IMR-90 (cell line): ENCODE data around the gene NOXO1. TPM values are rescaled to one million over a fixed set of nuclear protein-coding genes. Genes with fewer than 3 reads are reported as not detected.

Experiments used
- ATAC-seq: fragments of 200-7000 bp; cut with Tn5 transposase; 2 replicates; pipeline ENCODE4 v1.9.1; 2020; ENCODE audit warnings: low read depth, mild to moderate bottlenecking, moderate library complexity
- BruUV-seq: library from RNA; stranded (reverse); fragments of 400-500 nt; replicated peaks from 2 replicates; lab custom pipeline; 2021; lab: Mats Ljungman, UMichigan
- CTCF ChIA-PET: fragments of 300-600 bp; formaldehyde crosslinking; extraction: SDS; loops from one replicate; lab custom pipeline; 2021; ENCODE audit warnings: antibody characterized with exemption; lab: Yijun Ruan, JAX
- POLR2A ChIA-PET: fragments of 300-600 bp; sonication (Branson Sonifier 250); formaldehyde crosslinking; loops from one replicate; lab custom pipeline; 2022; ENCODE audit warnings: antibody characterized with exemption; ENCODE audit not compliant: unreplicated experiment; lab: Charles Lee
- DNase-seq: peaks from one replicate; pipeline ENCODE4 v3.0.0; 2013
- H2AFZ ChIP-seq: replicated peaks from 2 replicates; pipeline ENCODE3; 2013; ENCODE audit warnings: low read length, mild to moderate bottlenecking; ENCODE audit not compliant: poor library complexity
- H2AK5ac ChIP-seq: 2 replicates; pipeline ENCODE4 v1.6.1; 2013; ENCODE audit warnings: low read depth, low read length, inconsistent platforms
- H2AK9ac ChIP-seq: replicated peaks from 2 replicates; pipeline ENCODE3; 2013; ENCODE audit warnings: mild to moderate bottlenecking, low read depth, low read length, moderate library complexity; ENCODE audit not compliant: poor library complexity
- H2BK120ac ChIP-seq: 2 replicates; pipeline ENCODE4 v1.6.1; 2013; ENCODE audit warnings: low read depth, low read length, inconsistent platforms
- H2BK15ac ChIP-seq: 3 replicates; pipeline ENCODE4 v1.6.1; 2013; ENCODE audit warnings: low read depth, low read length, inconsistent platforms
- H2BK20ac ChIP-seq: 2 replicates; pipeline ENCODE4 v1.6.1; 2013; ENCODE audit warnings: low read depth, mild to moderate bottlenecking, inconsistent platforms, low read length, moderate library complexity
- H2BK5ac ChIP-seq: 2 replicates; pipeline ENCODE4 v1.6.1; 2013; ENCODE audit warnings: mild to moderate bottlenecking, low read depth, low read length, inconsistent platforms; ENCODE audit not compliant: poor library complexity, severe bottlenecking
- H3K14ac ChIP-seq: replicated peaks from 2 replicates; pipeline ENCODE4 v1.6.1; 2013; ENCODE audit warnings: low read depth, low read length, inconsistent platforms
- H3K18ac ChIP-seq: 2 replicates; pipeline ENCODE4 v1.6.1; 2013; ENCODE audit warnings: low read depth, low read length, control low read depth
- H3K23ac ChIP-seq: 2 replicates; pipeline ENCODE4 v1.6.1; 2013; ENCODE audit warnings: low read depth, low read length, inconsistent platforms
- H3K27ac ChIP-seq: 2 replicates; pipeline ENCODE4 v1.5.1; 2013; ENCODE audit warnings: mild to moderate bottlenecking, control low read depth, low read length; ENCODE audit not compliant: insufficient read depth
- H3K27me3 ChIP-seq: 2 replicates; pipeline ENCODE4 v1.6.1; 2013; ENCODE audit warnings: low read length; ENCODE audit not compliant: control insufficient read depth, insufficient read depth
- H3K36me3 ChIP-seq: 2 replicates; pipeline ENCODE4 v1.6.1; 2013; ENCODE audit warnings: low read length, mixed read lengths; ENCODE audit not compliant: control insufficient read depth, insufficient read depth
- H3K4ac ChIP-seq: 2 replicates; pipeline ENCODE4 v1.6.1; 2013; ENCODE audit warnings: low read depth, low read length, inconsistent platforms
- H3K4me1 ChIP-seq: 2 replicates; pipeline ENCODE4 v1.6.1; 2013; ENCODE audit warnings: low read length, mixed read lengths; ENCODE audit not compliant: control insufficient read depth, insufficient read depth
- H3K4me2 ChIP-seq: 2 replicates; pipeline ENCODE4 v1.6.1; 2013; ENCODE audit warnings: low read depth, mild to moderate bottlenecking, control low read depth, low read length, moderate library complexity
- H3K4me3 ChIP-seq: 2 replicates; pipeline ENCODE4 v1.5.1; 2013; ENCODE audit warnings: low read depth, mild to moderate bottlenecking, control low read depth, low read length, moderate library complexity; ENCODE audit not compliant: insufficient read depth
- H3K56ac ChIP-seq: 2 replicates; pipeline ENCODE4 v1.6.1; 2013; ENCODE audit warnings: low read length, inconsistent platforms; ENCODE audit not compliant: insufficient read depth; ENCODE audit errors: extremely low read depth
- H3K79me1 ChIP-seq, 2 experiments: 2 replicates each; pipeline ENCODE4 v1.6.1; 2013; ENCODE audit warnings: low read length in 2 of 2, inconsistent platforms in 1 of 2, low read depth in 1 of 2
- H3K9ac ChIP-seq: 2 replicates; pipeline ENCODE4 v1.6.1; 2013; ENCODE audit warnings: low read depth, low read length, control low read depth
- H3K9me1 ChIP-seq: 2 replicates; pipeline ENCODE4 v1.6.1; 2013; ENCODE audit warnings: low read length, inconsistent platforms; ENCODE audit not compliant: insufficient read depth
- H3K9me3 ChIP-seq: 2 replicates; pipeline ENCODE4 v1.6.1; 2013; ENCODE audit warnings: low read length; ENCODE audit not compliant: control insufficient read depth, insufficient read depth
- H4K20me1 ChIP-seq: 2 replicates; pipeline ENCODE4 v1.6.1; 2013; ENCODE audit warnings: low read length, inconsistent platforms; ENCODE audit not compliant: insufficient read depth
- H4K5ac ChIP-seq: 2 replicates; pipeline ENCODE4 v1.6.1; 2013; ENCODE audit warnings: mild to moderate bottlenecking, low read depth, low read length, control low read depth
- H4K8ac ChIP-seq, 2 experiments: 2 replicates each; pipeline ENCODE4 v1.6.1; 2013; ENCODE audit warnings: low read depth in 2 of 2, low read length in 2 of 2, control low read depth in 1 of 2, inconsistent platforms in 1 of 2
- H4K91ac ChIP-seq: 2 replicates; pipeline ENCODE4 v1.6.1; 2013; ENCODE audit warnings: low read depth, low read length, inconsistent platforms; ENCODE audit not compliant: insufficient read depth
- BHLHE40 ChIP-seq: fragments of 150-350 bp; IDR thresholded peaks from 2 replicates; pipeline ENCODE4 v1.6.1; 2016; ENCODE audit warnings: mild to moderate bottlenecking, low read depth, low read length
- CEBPB ChIP-seq: IDR thresholded peaks from 2 replicates; pipeline ENCODE4 v1.6.1; 2012; ENCODE audit warnings: low read depth, low read length, improper control_type of control experiment
- FOS ChIP-seq: fragments of 150-350 bp; IDR thresholded peaks from 2 replicates; pipeline ENCODE4 v1.6.1; 2016; ENCODE audit warnings: low read depth, low read length
- MAFK ChIP-seq: IDR thresholded peaks from 2 replicates; pipeline ENCODE4 v1.6.1; 2012; ENCODE audit warnings: low read depth, low read length, improper control_type of control experiment
- MAZ ChIP-seq: IDR thresholded peaks from 2 replicates; pipeline ENCODE4 v1.6.1; 2012; ENCODE audit warnings: low read depth, mild to moderate bottlenecking, low read length, improper control_type of control experiment, moderate library complexity, borderline replicate concordance
- MXI1 ChIP-seq: IDR thresholded peaks from 2 replicates; pipeline ENCODE4 v1.6.1; 2012; ENCODE audit warnings: low read depth, mild to moderate bottlenecking, low read length, moderate library complexity, borderline replicate concordance
- POLR2A ChIP-seq: IDR thresholded peaks from 2 replicates; pipeline ENCODE4 v1.6.1; 2012; ENCODE audit warnings: mild to moderate bottlenecking, low read depth, low read length
- RAD21 ChIP-seq: IDR thresholded peaks from 2 replicates; pipeline ENCODE4 v1.6.1; 2012; ENCODE audit warnings: low read length, improper control_type of control experiment
- RCOR1 ChIP-seq: IDR thresholded peaks from 2 replicates; pipeline ENCODE4 v1.6.1; 2012; ENCODE audit warnings: mild to moderate bottlenecking, low read length, improper control_type of control experiment; ENCODE audit not compliant: insufficient replicate concordance
- RFX5 ChIP-seq: IDR thresholded peaks from 2 replicates; pipeline ENCODE4 v1.8.0; 2012; ENCODE audit warnings: low read depth, mild to moderate bottlenecking, low read length, moderate library complexity
- SMC3 ChIP-seq: fragments of 150-350 bp; IDR thresholded peaks from 2 replicates; pipeline ENCODE4 v1.6.1; 2016; ENCODE audit warnings: low read depth, mild to moderate bottlenecking, antibody characterized with exemption, low read length, moderate library complexity
- WGBS, 2 experiments: methylation state at CpG; one replicate each; pipeline versions ENCODE4 v1.1.5 to v1.1.7; 2013; ENCODE audit warnings: missing lambda C conversion rate in 2 of 2; ENCODE audit not compliant: insufficient read length in 1 of 2; ENCODE audit errors: extremely low coverage in 2 of 2; 5-methylcytosine and 5-hydroxymethylcytosine counted together
- dilution Hi-C: fragments of 300-500 bp; cut with HindIII; formaldehyde crosslinking; loops from one replicate; pipeline ENCODE4 v1.14.3; 2018; ENCODE audit warnings: low sequenced_read_pairs; ENCODE audit not compliant: unreplicated experiment
- in situ Hi-C: fragments of 300-500 bp; cut with MboI; formaldehyde crosslinking; loops from 3 replicates; pipeline ENCODE4 v1.14.3; 2019; ENCODE audit warnings: low sequenced_read_pairs, inconsistent platforms, mixed read lengths
- intact Hi-C: fragments of 100-400 bp; cut with micrococcal nuclease; formaldehyde crosslinking; loops from 2 replicates; pipeline ENCODE4 v1.10.0; 2022
- polyA plus RNA-seq, 3 experiments: library from polyadenylated mRNA; depleted of rRNA; stranded (reverse); fragments of >200 nt; gene quantifications; 2 replicates each; pipeline ENCODE4 v1.2.3, GENCODE V29; 2012; ENCODE audit warnings: low replicate concordance in 1 of 3
- total RNA-seq: library from RNA; depleted of rRNA; stranded (reverse); fragments of >200 nt; gene quantifications from 2 replicates; pipeline ENCODE4 v1.2.3, GENCODE V29; 2012
- TF ChIP-seq, protein P1 (sequence below): conservative IDR thresholded peaks from 2 replicates; pipeline ENCODE4 v1.5.1; 2012; ENCODE audit warnings: mild to moderate bottlenecking, low read depth, low read length, improper control_type of control experiment
- TF ChIP-seq, protein P2 (sequence below): fragments of 150-350 bp; IDR thresholded peaks from 2 replicates; pipeline ENCODE4 v1.6.1; 2017; ENCODE audit warnings: mild to moderate bottlenecking, antibody characterized with exemption, low read length, low read depth

Gene NOXO1
- total and polyA plus RNA-seq, 2 of the 4 experiments (the other 2 are of a cell fraction) = 0.56 TPM; not detected in 1

DNA sequence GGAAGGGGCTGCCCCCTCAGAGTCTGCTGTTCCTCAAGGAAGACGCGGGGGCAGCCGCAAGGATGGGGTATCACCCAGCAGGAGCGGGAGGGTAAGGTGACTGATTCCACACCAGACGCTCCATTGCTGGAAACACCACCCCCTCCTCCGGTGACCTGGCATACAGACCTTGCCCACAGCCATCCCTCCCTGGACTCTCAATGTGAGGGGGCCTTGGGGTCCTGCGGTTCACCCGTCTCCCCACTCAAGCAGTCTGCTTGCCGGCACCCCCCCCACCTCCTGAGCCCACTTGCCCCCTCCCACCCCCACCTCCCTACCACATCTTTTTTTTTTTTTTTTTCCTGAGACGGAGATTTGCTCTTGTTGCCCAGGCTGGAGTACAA is 50.9 kb downstream of the NOXO1 start:
- DNase-seq (no peak), ATAC-seq (no peak)
- Histone ChIP-seq H2BK15ac (no peak overlapping the region), H3K4me1 (no peaks in the 10 kb centered on the region), H2AK9ac (no peak overlapping the region), H3K27me3 (peaks cover 4% of the 10 kb centered on the region; the same call in 1 of the 2 replicates), H3K56ac (no peak overlapping the region), H3K27ac (no peak overlapping the region), H2AK5ac (no peak overlapping the region), H3K18ac (no peak overlapping the region), H4K5ac (no peak overlapping the region), H4K20me1 (no peaks in the 10 kb centered on the region), H3K9ac (no peak overlapping the region), H3K4me3 (no peak overlapping the region), H3K4me2 (no peak overlapping the region), H3K4ac (no peak overlapping the region), H2BK120ac (no peak overlapping the region), H2BK5ac (no peak overlapping the region), H3K14ac (no peak overlapping the region), H4K91ac (no peak overlapping the region), H3K23ac (no peak overlapping the region), H2BK20ac (no peak overlapping the region), H3K79me1 (no peaks in the 10 kb centered on the region), H4K8ac (no peak overlapping the region), H3K9me3 (no peaks in the 10 kb centered on the region), H3K9me1 (no peaks in the 10 kb centered on the region), H3K36me3 (no peaks in the 10 kb centered on the region), H2AFZ (peak overlapping the region; percentile 97)
- CTCF ChIA-PET = interaction anchor here (1.5 kb wide), 1 partner anchor 13 kb away, joined by 3 read pairs; no protein-coding TSS in a partner anchor
- BruUV-seq = no TSS peak
- POLR2A ChIA-PET = no interaction called here
- dilution Hi-C loops (no loop called here), in situ Hi-C loops (loop anchor here (5.0 kb wide), 1 partner anchor 68 kb away; no protein-coding TSS in a partner anchor), intact Hi-C loops (no loop called here)
- TF ChIP-seq RAD21 (no peak), BHLHE40 (no peak), FOS (no peak), RFX5 (no peak), MAZ (no peak), SMC3 (no peak), MXI1 (no peak), MAFK (no peak), RCOR1 (no peak), CEBPB (no peak), POLR2A (no peak)
- TF ChIP-seq, protein P1, sequence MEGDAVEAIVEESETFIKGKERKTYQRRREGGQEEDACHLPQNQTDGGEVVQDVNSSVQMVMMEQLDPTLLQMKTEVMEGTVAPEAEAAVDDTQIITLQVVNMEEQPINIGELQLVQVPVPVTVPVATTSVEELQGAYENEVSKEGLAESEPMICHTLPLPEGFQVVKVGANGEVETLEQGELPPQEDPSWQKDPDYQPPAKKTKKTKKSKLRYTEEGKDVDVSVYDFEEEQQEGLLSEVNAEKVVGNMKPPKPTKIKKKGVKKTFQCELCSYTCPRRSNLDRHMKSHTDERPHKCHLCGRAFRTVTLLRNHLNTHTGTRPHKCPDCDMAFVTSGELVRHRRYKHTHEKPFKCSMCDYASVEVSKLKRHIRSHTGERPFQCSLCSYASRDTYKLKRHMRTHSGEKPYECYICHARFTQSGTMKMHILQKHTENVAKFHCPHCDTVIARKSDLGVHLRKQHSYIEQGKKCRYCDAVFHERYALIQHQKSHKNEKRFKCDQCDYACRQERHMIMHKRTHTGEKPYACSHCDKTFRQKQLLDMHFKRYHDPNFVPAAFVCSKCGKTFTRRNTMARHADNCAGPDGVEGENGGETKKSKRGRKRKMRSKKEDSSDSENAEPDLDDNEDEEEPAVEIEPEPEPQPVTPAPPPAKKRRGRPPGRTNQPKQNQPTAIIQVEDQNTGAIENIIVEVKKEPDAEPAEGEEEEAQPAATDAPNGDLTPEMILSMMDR = no peak
- TF ChIP-seq, protein P2, sequence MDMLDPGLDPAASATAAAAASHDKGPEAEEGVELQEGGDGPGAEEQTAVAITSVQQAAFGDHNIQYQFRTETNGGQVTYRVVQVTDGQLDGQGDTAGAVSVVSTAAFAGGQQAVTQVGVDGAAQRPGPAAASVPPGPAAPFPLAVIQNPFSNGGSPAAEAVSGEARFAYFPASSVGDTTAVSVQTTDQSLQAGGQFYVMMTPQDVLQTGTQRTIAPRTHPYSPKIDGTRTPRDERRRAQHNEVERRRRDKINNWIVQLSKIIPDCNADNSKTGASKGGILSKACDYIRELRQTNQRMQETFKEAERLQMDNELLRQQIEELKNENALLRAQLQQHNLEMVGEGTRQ = no peak
- 81% methylated on average over 3 of the region's 10 CpGs; no CpG with 5 or more reads in 1 of the 2 experiments for whole genome bisulfite sequencing, 2 experiments
